Liver (tissue), 3 donors: ENCODE data around the gene ARMC2.

Experiments used
- EGR1 ChIP-seq, 2 donors: IDR thresholded peaks; 2 replicates each; pipeline ENCODE4 v1.6.1; 2016 to 2018; ENCODE audit warnings: antibody characterized with exemption in 2 of 2, low read depth in 2 of 2
- FOXA1 ChIP-seq: IDR thresholded peaks from 2 replicates; pipeline ENCODE4 v1.6.1; 2016; ENCODE audit warnings: antibody characterized with exemption
- GABPA ChIP-seq, 2 donors: IDR thresholded peaks in 1 of 2; conservative IDR thresholded peaks in 1 of 2; 2 replicates each; pipeline ENCODE4 v1.6.1; 2016; ENCODE audit warnings: antibody characterized with exemption in 2 of 2, mild to moderate bottlenecking in 1 of 2, moderate library complexity in 1 of 2
- HNF4G ChIP-seq: IDR thresholded peaks from 2 replicates; pipeline ENCODE4 v1.6.1; 2016; ENCODE audit warnings: antibody characterized with exemption
- JUND ChIP-seq, 2 donors: IDR thresholded peaks; 2 replicates each; pipeline ENCODE4 v1.6.1; 2016; ENCODE audit warnings: antibody characterized with exemption in 2 of 2
- RAD21 ChIP-seq, 2 donors: IDR thresholded peaks; 2 replicates each; pipeline ENCODE4 v1.6.1; 2016; ENCODE audit warnings: antibody characterized with exemption in 2 of 2, mild to moderate bottlenecking in 2 of 2
- SP1 ChIP-seq: IDR thresholded peaks from 2 replicates; pipeline ENCODE4 v1.6.1; 2018; ENCODE audit warnings: antibody characterized with exemption, mild to moderate bottlenecking
- TAF1 ChIP-seq: conservative IDR thresholded peaks from 2 replicates; pipeline ENCODE4 v1.6.1; 2016; ENCODE audit warnings: antibody characterized with exemption, mild to moderate bottlenecking
- YY1 ChIP-seq: IDR thresholded peaks from 2 replicates; pipeline ENCODE4 v1.6.1; 2016; ENCODE audit warnings: antibody characterized with exemption, mild to moderate bottlenecking
- TF ChIP-seq, protein P1 (sequence below): IDR thresholded peaks from 2 replicates; pipeline ENCODE4 v1.6.1; 2016; ENCODE audit warnings: antibody characterized with exemption
- TF ChIP-seq, protein P2 (sequence below): fragments of 150-350 bp; IDR thresholded peaks from 2 replicates; pipeline ENCODE4 v1.5.1; 2017; ENCODE audit warnings: improper control_type of control experiment, low read depth, low read length; ENCODE audit not compliant: missing input control
- TF ChIP-seq, protein P3 (sequence below): IDR thresholded peaks from 2 replicates; pipeline ENCODE4 v1.6.1; 2016; ENCODE audit warnings: antibody characterized with exemption, mild to moderate bottlenecking
- TF ChIP-seq, protein P4 (sequence below): IDR thresholded peaks from 2 replicates; pipeline ENCODE4 v1.6.1; 2016; ENCODE audit warnings: antibody characterized with exemption
- TF ChIP-seq, protein P5 (sequence below): IDR thresholded peaks from 2 replicates; pipeline ENCODE4 v1.6.1; 2016; ENCODE audit warnings: antibody characterized with exemption
- donor health status: healthy.
- donor health status: healthy.

DNA sequence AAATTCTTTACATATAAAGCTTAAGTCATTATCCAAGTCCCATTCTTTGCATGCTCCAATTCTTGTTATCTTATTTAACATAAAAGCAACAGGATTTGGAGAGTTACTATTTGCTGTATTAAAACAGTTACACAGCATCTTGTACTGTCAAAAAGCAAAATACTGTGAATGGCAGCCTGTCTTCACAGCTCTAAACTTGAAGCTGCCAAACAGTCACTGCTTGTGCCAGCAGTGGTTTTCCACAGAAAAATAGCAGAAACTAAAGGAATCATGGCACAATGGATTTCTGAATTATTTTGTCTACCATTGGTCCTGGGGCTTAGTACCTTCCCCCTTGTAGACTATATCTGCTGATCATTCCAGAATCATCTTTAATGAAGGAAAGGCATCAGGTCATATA, 138.9 kb downstream of the ARMC2 start:
- TF ChIP-seq, protein P1, sequence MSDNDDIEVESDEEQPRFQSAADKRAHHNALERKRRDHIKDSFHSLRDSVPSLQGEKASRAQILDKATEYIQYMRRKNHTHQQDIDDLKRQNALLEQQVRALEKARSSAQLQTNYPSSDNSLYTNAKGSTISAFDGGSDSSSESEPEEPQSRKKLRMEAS: no peak
- TF ChIP-seq, protein P2, sequence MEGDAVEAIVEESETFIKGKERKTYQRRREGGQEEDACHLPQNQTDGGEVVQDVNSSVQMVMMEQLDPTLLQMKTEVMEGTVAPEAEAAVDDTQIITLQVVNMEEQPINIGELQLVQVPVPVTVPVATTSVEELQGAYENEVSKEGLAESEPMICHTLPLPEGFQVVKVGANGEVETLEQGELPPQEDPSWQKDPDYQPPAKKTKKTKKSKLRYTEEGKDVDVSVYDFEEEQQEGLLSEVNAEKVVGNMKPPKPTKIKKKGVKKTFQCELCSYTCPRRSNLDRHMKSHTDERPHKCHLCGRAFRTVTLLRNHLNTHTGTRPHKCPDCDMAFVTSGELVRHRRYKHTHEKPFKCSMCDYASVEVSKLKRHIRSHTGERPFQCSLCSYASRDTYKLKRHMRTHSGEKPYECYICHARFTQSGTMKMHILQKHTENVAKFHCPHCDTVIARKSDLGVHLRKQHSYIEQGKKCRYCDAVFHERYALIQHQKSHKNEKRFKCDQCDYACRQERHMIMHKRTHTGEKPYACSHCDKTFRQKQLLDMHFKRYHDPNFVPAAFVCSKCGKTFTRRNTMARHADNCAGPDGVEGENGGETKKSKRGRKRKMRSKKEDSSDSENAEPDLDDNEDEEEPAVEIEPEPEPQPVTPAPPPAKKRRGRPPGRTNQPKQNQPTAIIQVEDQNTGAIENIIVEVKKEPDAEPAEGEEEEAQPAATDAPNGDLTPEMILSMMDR: no peak
- no peak for TF ChIP-seq HNF4G
- TF ChIP-seq FOXA1: no peak
- no peak for TF ChIP-seq TAF1
- TF ChIP-seq, protein P3, sequence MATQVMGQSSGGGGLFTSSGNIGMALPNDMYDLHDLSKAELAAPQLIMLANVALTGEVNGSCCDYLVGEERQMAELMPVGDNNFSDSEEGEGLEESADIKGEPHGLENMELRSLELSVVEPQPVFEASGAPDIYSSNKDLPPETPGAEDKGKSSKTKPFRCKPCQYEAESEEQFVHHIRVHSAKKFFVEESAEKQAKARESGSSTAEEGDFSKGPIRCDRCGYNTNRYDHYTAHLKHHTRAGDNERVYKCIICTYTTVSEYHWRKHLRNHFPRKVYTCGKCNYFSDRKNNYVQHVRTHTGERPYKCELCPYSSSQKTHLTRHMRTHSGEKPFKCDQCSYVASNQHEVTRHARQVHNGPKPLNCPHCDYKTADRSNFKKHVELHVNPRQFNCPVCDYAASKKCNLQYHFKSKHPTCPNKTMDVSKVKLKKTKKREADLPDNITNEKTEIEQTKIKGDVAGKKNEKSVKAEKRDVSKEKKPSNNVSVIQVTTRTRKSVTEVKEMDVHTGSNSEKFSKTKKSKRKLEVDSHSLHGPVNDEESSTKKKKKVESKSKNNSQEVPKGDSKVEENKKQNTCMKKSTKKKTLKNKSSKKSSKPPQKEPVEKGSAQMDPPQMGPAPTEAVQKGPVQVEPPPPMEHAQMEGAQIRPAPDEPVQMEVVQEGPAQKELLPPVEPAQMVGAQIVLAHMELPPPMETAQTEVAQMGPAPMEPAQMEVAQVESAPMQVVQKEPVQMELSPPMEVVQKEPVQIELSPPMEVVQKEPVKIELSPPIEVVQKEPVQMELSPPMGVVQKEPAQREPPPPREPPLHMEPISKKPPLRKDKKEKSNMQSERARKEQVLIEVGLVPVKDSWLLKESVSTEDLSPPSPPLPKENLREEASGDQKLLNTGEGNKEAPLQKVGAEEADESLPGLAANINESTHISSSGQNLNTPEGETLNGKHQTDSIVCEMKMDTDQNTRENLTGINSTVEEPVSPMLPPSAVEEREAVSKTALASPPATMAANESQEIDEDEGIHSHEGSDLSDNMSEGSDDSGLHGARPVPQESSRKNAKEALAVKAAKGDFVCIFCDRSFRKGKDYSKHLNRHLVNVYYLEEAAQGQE: no peak
- no peak for TF ChIP-seq GABPA (IDR thresholded peaks at IDR 0.05 in 1 of 2, conservative IDR thresholded peaks at IDR 0.05 in 1 of 2)
- no peak for TF ChIP-seq EGR1 (IDR thresholded peaks at IDR 0.05; ENCODE audit: low read depth in 2 of 2)
- no peak for TF ChIP-seq YY1
- no peak for TF ChIP-seq RAD21 (IDR thresholded peaks at IDR 0.05)
- TF ChIP-seq, protein P4, sequence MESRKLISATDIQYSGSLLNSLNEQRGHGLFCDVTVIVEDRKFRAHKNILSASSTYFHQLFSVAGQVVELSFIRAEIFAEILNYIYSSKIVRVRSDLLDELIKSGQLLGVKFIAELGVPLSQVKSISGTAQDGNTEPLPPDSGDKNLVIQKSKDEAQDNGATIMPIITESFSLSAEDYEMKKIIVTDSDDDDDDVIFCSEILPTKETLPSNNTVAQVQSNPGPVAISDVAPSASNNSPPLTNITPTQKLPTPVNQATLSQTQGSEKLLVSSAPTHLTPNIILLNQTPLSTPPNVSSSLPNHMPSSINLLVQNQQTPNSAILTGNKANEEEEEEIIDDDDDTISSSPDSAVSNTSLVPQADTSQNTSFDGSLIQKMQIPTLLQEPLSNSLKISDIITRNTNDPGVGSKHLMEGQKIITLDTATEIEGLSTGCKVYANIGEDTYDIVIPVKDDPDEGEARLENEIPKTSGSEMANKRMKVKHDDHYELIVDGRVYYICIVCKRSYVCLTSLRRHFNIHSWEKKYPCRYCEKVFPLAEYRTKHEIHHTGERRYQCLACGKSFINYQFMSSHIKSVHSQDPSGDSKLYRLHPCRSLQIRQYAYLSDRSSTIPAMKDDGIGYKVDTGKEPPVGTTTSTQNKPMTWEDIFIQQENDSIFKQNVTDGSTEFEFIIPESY: no peak
- TF ChIP-seq, protein P5, sequence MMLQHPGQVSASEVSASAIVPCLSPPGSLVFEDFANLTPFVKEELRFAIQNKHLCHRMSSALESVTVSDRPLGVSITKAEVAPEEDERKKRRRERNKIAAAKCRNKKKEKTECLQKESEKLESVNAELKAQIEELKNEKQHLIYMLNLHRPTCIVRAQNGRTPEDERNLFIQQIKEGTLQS: no peak
- no peak for TF ChIP-seq SP1
- TF ChIP-seq JUND (IDR thresholded peaks at IDR 0.05): no peak
